SK-N-SH (cell line): Measurements from ENCODE around the gene NAA10. TPM values are rescaled to one million over a fixed set of nuclear protein-coding genes. Genes with fewer than 3 reads are reported as not detected.

ENCODE experiments used
- CTCF ChIA-PET: fragments of 300-600, 350-600 bp; formaldehyde crosslinking; extraction: SDS; loops from one replicate; lab custom pipeline; 2021; lab: Yijun Ruan, JAX
- POLR2A ChIA-PET: fragments of 350-600 bp; sonication (Branson Sonifier 250); formaldehyde crosslinking; extraction: SDS; loops from one replicate; lab custom pipeline; 2020; ENCODE audit warnings: antibody characterized with exemption, inconsistent platforms; lab: Yijun Ruan, JAX
- DNase-seq: peaks from one replicate; pipeline ENCODE4 v3.0.0; 2012
- H2AFZ ChIP-seq: fragments of 200-600 bp; sonication (generic); 2 replicates; pipeline ENCODE4 v1.8.1; 2016; ENCODE audit warnings: antibody characterized with exemption, mild to moderate bottlenecking, low read depth
- H3F3A ChIP-seq: fragments of 200-600 bp; sonication (generic); replicated peaks from 2 replicates; pipeline ENCODE3; 2016; ENCODE audit warnings: antibody characterized with exemption, mild to moderate bottlenecking; ENCODE audit not compliant: insufficient read depth
- H3K27ac ChIP-seq, 2 experiments: fragments of 200-500 bp in 1 of 2; fragments of 200-600 bp in 1 of 2; sonication (Bioruptor generic) in 1 of 2; sonication (generic), shearing (Covaris generic) in 1 of 2; 2 replicates each; pipeline versions ENCODE4 v1.5.1 to v1.6.1; 2014 to 2016; ENCODE audit warnings: low read depth in 2 of 2, inconsistent platforms in 1 of 2, low read length in 1 of 2, mild to moderate bottlenecking in 1 of 2, mixed read lengths in 1 of 2
- H3K27me3 ChIP-seq: fragments of 200-600 bp; sonication (generic), shearing (Covaris generic); 2 replicates; pipeline ENCODE4 v1.6.1; 2016; ENCODE audit warnings: mixed run types; ENCODE audit not compliant: insufficient read depth
- H3K36me3 ChIP-seq, 2 experiments: fragments of 200-500 bp in 1 of 2; fragments of 200-600 bp in 1 of 2; sonication (Bioruptor generic) in 1 of 2; sonication (generic) in 1 of 2; replicated peaks in 1 of 2; 2 replicates each; pipeline versions ENCODE3 to v1.5.1; 2014 to 2016; ENCODE audit warnings: low read length in 1 of 2, mild to moderate bottlenecking in 1 of 2; ENCODE audit not compliant: insufficient read depth in 2 of 2, control insufficient read depth in 1 of 2
- H3K4me1 ChIP-seq, 2 experiments: fragments of 200-500 bp in 1 of 2; fragments of 200-600 bp in 1 of 2; sonication (Bioruptor generic) in 1 of 2; sonication (generic), shearing (Covaris generic) in 1 of 2; 2 replicates each; pipeline versions ENCODE4 v1.5.1 to v1.6.1; 2014 to 2016; ENCODE audit warnings: low read depth in 1 of 2, low read length in 1 of 2, mixed run types in 1 of 2; ENCODE audit not compliant: insufficient read depth in 2 of 2, control insufficient read depth in 1 of 2
- H3K4me2 ChIP-seq: fragments of 200-600 bp; sonication (generic), shearing (Covaris generic); 2 replicates; pipeline ENCODE4 v1.6.1; 2017; ENCODE audit warnings: mixed run types
- H3K4me3 ChIP-seq, 2 experiments: fragments of 200-500 bp in 1 of 2; fragments of 200-600 bp in 1 of 2; sonication (Bioruptor generic) in 1 of 2; sonication (generic), shearing (Covaris generic) in 1 of 2; 2 replicates each; pipeline versions ENCODE4 v1.5.1 to v1.8.1; 2014 to 2016; ENCODE audit warnings: low read depth in 2 of 2, inconsistent platforms in 1 of 2, low read length in 1 of 2, mild to moderate bottlenecking in 1 of 2, mixed read lengths in 1 of 2, moderate library complexity in 1 of 2
- H3K79me2 ChIP-seq: fragments of 200-600 bp; sonication (generic); 2 replicates; pipeline ENCODE4 v1.8.1; 2017; ENCODE audit warnings: mild to moderate bottlenecking; ENCODE audit not compliant: insufficient read depth
- H3K9ac ChIP-seq: fragments of 200-600 bp; sonication (generic); 2 replicates; pipeline ENCODE4 v1.6.1; 2017; ENCODE audit warnings: mixed run types
- H3K9me2 ChIP-seq: fragments of 200-600 bp; sonication (generic); 2 replicates; pipeline ENCODE4 v1.6.1; 2017; ENCODE audit warnings: mixed run types
- H3K9me3 ChIP-seq: fragments of 200-600 bp; sonication (generic); 2 replicates; pipeline ENCODE4 v1.6.1; 2017; ENCODE audit warnings: mixed run types, mild to moderate bottlenecking, moderate library complexity
- H4K20me1 ChIP-seq: fragments of 200-600 bp; sonication (generic); 2 replicates; pipeline ENCODE4 v1.6.1; 2017; ENCODE audit warnings: mild to moderate bottlenecking, mixed run types; ENCODE audit not compliant: insufficient read depth
- CHD2 ChIP-seq: fragments of 150-350 bp; IDR thresholded peaks from 2 replicates; pipeline ENCODE4 v1.6.1; 2018; ENCODE audit warnings: low read length; ENCODE audit not compliant: partially characterized antibody
- FOXM1 ChIP-seq: IDR thresholded peaks from 2 replicates; pipeline ENCODE4 v1.4.0; 2012; ENCODE audit warnings: low read depth, mild to moderate bottlenecking
- IRF3 ChIP-seq: fragments of 150-350 bp; IDR thresholded peaks from 2 replicates; pipeline ENCODE4 v1.6.1; 2016; ENCODE audit warnings: mild to moderate bottlenecking, low read depth, low read length
- MAX ChIP-seq: IDR thresholded peaks from 2 replicates; pipeline ENCODE4 v1.4.0; 2012; ENCODE audit warnings: low read depth
- MXI1 ChIP-seq: IDR thresholded peaks from 2 replicates; pipeline ENCODE4 v1.6.1; 2012; ENCODE audit warnings: mild to moderate bottlenecking, low read depth, low read length, improper control_type of control experiment
- NFIC ChIP-seq: IDR thresholded peaks from 2 replicates; pipeline ENCODE4 v1.4.0; 2012; ENCODE audit warnings: borderline replicate concordance
- NRF1 ChIP-seq: IDR thresholded peaks from 2 replicates; pipeline ENCODE4 v1.6.1; 2012; ENCODE audit warnings: low read depth, mild to moderate bottlenecking, low read length
- POLR2AphosphoS5 ChIP-seq: IDR thresholded peaks from 2 replicates; pipeline ENCODE4 v1.6.1; 2012; ENCODE audit warnings: low read depth, low read length
- SIN3A ChIP-seq: IDR thresholded peaks from 2 replicates; pipeline ENCODE4 v1.6.1; 2012; ENCODE audit warnings: low read depth, mild to moderate bottlenecking, low read length, moderate library complexity, borderline replicate concordance
- TEAD4 ChIP-seq: IDR thresholded peaks from 2 replicates; pipeline ENCODE4 v1.4.0; 2012; ENCODE audit warnings: mild to moderate bottlenecking, borderline replicate concordance; ENCODE audit not compliant: insufficient read depth
- YY1 ChIP-seq: IDR thresholded peaks from 2 replicates; pipeline ENCODE4 v1.4.0; 2012; ENCODE audit warnings: low read depth, mild to moderate bottlenecking
- WGBS: methylation state at CpG from one replicate; pipeline ENCODE4 v1.1.6; 2017; ENCODE audit warnings: low lambda C conversion rate; 5-methylcytosine and 5-hydroxymethylcytosine counted together
- polyA plus RNA-seq, 3 experiments: library from polyadenylated mRNA; depleted of rRNA; stranded (reverse); fragments of >200 nt; gene quantifications; 2 replicates each; pipeline ENCODE4 v1.2.3, GENCODE V29; 2012
- TF ChIP-seq, protein P1 (sequence below): IDR thresholded peaks from 2 replicates; pipeline ENCODE4; 2012

Gene NAA10
- polyA plus RNA-seq, 1 of the 3 experiments (the other 2 are of a cell fraction): 229 TPM

- peak; percentile 77 for DNase-seq
- H3K36me3 ChIP-seq: peaks cover 0 to 4% of the 10 kb centered on the region in 2 experiments
- peak overlapping the region; percentile 99 for H3K27ac ChIP-seq
- peaks cover 7% of the 10 kb centered on the region for H3F3A ChIP-seq
- ChIA-PET POLR2A (interaction anchor here (0.6 to 1.4 kb wide), 5 partner anchors 36 to 204 kb away, joined by 3 read pairs; partner anchors contain the start of genes IDH3G, NAA10 and SSR4), CTCF (interaction anchor here (1.1 to 11.6 kb wide), 6 partner anchors 22 to 207 kb away, joined by 3 to 179 read pairs (median 4); partner anchors contain the start of gene RENBP)
- 2% methylated on average over 24 of the region's 49 CpGs for WGBS
- peaks cover 71% of the 10 kb centered on the region for H3K79me2 ChIP-seq
- peak overlapping the region; percentile 98 for H3K9ac ChIP-seq
- H3K4me2 ChIP-seq: peak overlapping the region; percentile 80
- H4K20me1 ChIP-seq: peaks cover 44% of the 10 kb centered on the region
- no peaks in the 10 kb centered on the region for H3K27me3 ChIP-seq
- H3K4me1 ChIP-seq: peaks cover 16 to 51% of the 10 kb centered on the region in 2 experiments; a peak in 2 of 4 replicates
- H2AFZ ChIP-seq: 0 out of 2 replicates have a peak overlapping the region, but pooled peaks have one; percentile 89
- TF ChIP-seq SIN3A: 0 out of 2 replicates have a peak, but pooled peaks have one; percentile 32
- TF ChIP-seq, protein P1, sequence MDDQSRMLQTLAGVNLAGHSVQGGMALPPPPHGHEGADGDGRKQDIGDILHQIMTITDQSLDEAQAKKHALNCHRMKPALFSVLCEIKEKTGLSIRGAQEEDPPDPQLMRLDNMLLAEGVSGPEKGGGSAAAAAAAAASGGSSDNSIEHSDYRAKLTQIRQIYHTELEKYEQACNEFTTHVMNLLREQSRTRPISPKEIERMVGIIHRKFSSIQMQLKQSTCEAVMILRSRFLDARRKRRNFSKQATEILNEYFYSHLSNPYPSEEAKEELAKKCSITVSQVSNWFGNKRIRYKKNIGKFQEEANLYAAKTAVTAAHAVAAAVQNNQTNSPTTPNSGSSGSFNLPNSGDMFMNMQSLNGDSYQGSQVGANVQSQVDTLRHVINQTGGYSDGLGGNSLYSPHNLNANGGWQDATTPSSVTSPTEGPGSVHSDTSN: 0 out of 2 replicates have a peak, but pooled peaks have one; percentile 8
- TF ChIP-seq IRF3: no peak
- peak; percentile 87 for TF ChIP-seq MAX
- peak; percentile 98 for TF ChIP-seq YY1
- TF ChIP-seq MXI1: peak; percentile 41
- TF ChIP-seq CHD2: no peak
- TF ChIP-seq TEAD4: 0 out of 2 replicates have a peak, but pooled peaks have one; percentile 7
- no peak for TF ChIP-seq NFIC
- peak; percentile 46; the same call in 1 of the 2 replicates for TF ChIP-seq POLR2AphosphoS5
- peak; percentile 41; the same call in 1 of the 2 replicates for TF ChIP-seq FOXM1
- no peaks in the 10 kb centered on the region for H3K9me3 ChIP-seq
- H3K4me3 ChIP-seq: peak overlapping the region; percentile 90 to 98
- H3K9me2 ChIP-seq: no peaks in the 10 kb centered on the region
These were observed 35.7 kb upstream of the NAA10 start for GRCh38 chrX:153970357-153971123.

DNA sequence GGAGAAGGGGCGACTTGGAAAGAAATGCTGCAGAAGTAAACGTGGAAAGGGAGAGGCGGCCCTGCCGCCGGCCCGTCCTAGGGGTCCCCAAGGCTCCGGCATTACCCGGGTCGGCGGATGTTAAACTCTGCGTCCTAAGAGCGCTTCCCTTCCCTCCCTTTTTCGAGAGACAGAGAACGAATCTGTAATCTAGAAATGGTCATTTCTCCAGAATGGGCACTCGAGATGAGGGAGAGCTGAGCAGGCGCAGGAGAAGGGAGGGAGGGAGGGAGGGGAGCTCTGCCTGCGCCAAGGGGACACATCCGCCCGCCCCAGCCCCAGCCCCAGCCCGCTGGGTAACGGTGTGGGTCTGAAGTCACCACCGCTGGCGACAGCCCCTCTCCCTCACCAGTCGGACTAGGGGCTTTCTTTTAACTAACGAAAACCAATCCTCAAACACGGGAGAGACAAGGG is 35.1 kb upstream of the NAA10 start:
- ChIA-PET CTCF (interaction anchor here (0.7 to 11.6 kb wide), 8 partner anchors 21 to 262 kb away, joined by 3 to 179 read pairs (median 4); partner anchors contain the start of genes ARHGAP4, PLXNB3 and RENBP), POLR2A (interaction anchor here (0.6 to 1.4 kb wide), 2 partner anchors 9 to 35 kb away, joined by 3 read pairs; partner anchors contain the start of gene NAA10)
- H3K4me2 ChIP-seq: peak overlapping the region; percentile 80
- peaks cover 50% of the 10 kb centered on the region for H4K20me1 ChIP-seq
- peak overlapping the region; percentile 90 to 98 for H3K4me3 ChIP-seq
- peaks cover 77% of the 10 kb centered on the region for H3K79me2 ChIP-seq
- H2AFZ ChIP-seq: no peak overlapping the region
- H3K36me3 ChIP-seq: peaks cover 0 to 4% of the 10 kb centered on the region in 2 experiments
- TF ChIP-seq CHD2 (no peak), NRF1 (peak; percentile 56)
- no peaks in the 10 kb centered on the region for H3K9me3 ChIP-seq
- peak overlapping the region; percentile 98; the same call in 1 of the 2 replicates for H3K9ac ChIP-seq
- peak; percentile 59 for DNase-seq
- WGBS: 15% methylated on average over 19 of the region's 26 CpGs
- H3K4me1 ChIP-seq: peaks cover 16 to 51% of the 10 kb centered on the region in 2 experiments; a peak in 2 of 4 replicates
- H3K9me2 ChIP-seq: no peaks in the 10 kb centered on the region
- no peaks in the 10 kb centered on the region for H3K27me3 ChIP-seq
- H3F3A ChIP-seq: peaks cover 7% of the 10 kb centered on the region
- peak overlapping the region; percentile 60 to 99; a peak in 3 of 4 replicates for H3K27ac ChIP-seq
